Heart left ventricle (tissue), 16 donors: Measurements from ENCODE around the gene CD99L2. TPM values are rescaled to one million over a fixed set of nuclear protein-coding genes. Genes with fewer than 3 reads are reported as not detected.

Experiments used
- ATAC-seq, 4 donors: fragments of 200-7000 bp; cut with Tn5 transposase; one replicate each; pipeline ENCODE4 v1.9.1; 2020 to 2022; ENCODE audit warnings: moderate library complexity in 4 of 4, mild to moderate bottlenecking in 3 of 4, moderate number of reproducible peaks in 1 of 4
- DNase-seq, 5 donors: peaks; one replicate each; pipeline ENCODE4 v3.0.0-alpha.2; 2020
- H3K27ac ChIP-seq, 12 donors: fragments of 200-600 bp; sonication (generic) in 4 of 12; one replicate each; pipeline versions ENCODE4 v1.5.0 to v1.8.0; 2016 to 2022; ENCODE audit warnings: mild to moderate bottlenecking in 2 of 12
- H3K27me3 ChIP-seq, 9 donors: fragments of 200-600 bp; sonication (generic) in 2 of 9; one replicate each; pipeline versions ENCODE4 v1.5.1 to v1.8.0; 2016 to 2022; ENCODE audit warnings: mild to moderate bottlenecking in 3 of 9
- H3K36me3 ChIP-seq, 9 donors: fragments of 200-600 bp; sonication (generic) in 2 of 9; one replicate each; pipeline versions ENCODE4 v1.5.0 to v1.8.0; 2018 to 2022; ENCODE audit warnings: mild to moderate bottlenecking in 2 of 9
- H3K4me1 ChIP-seq, 12 donors: fragments of 200-600 bp; sonication (generic) in 4 of 12; one replicate each; pipeline versions ENCODE4 v1.5.0 to v1.8.0; 2016 to 2022; ENCODE audit warnings: mild to moderate bottlenecking in 3 of 12
- H3K4me3 ChIP-seq, 12 donors: fragments of 200-600 bp; sonication (generic) in 4 of 12; one replicate each; pipeline versions ENCODE4 v1.5.0 to v1.8.0; 2017 to 2022; ENCODE audit warnings: mild to moderate bottlenecking in 9 of 12, moderate library complexity in 4 of 12
- H3K9me3 ChIP-seq, 12 donors: fragments of 200-600 bp; sonication (generic) in 4 of 12; one replicate each; pipeline versions ENCODE4 v1.5.0 to v1.8.0; 2016 to 2022; ENCODE audit warnings: mild to moderate bottlenecking in 1 of 12
- CTCF ChIP-seq, 12 donors: fragments of 200-600 bp; sonication (generic) in 4 of 12; IDR thresholded peaks; one replicate each; pipeline versions ENCODE4 v1.5.0 to v1.8.0; 2018 to 2022; ENCODE audit warnings: antibody characterized with exemption in 12 of 12, mild to moderate bottlenecking in 5 of 12
- POLR2A ChIP-seq, 2 donors: fragments of 450-650 bp; IDR thresholded peaks; one replicate each; pipeline ENCODE4 v1.6.1; 2017; ENCODE audit warnings: antibody characterized with exemption in 2 of 2, mild to moderate bottlenecking in 2 of 2, moderate library complexity in 2 of 2
- WGBS, 4 donors: extraction: QIAGEN DNeasy Blood & Tissue Kit in 2 of 4; methylation state at CpG; one replicate each; pipeline versions ENCODE4 v1.1.5 to v1.1.7; 2013 to 2018; 5-methylcytosine and 5-hydroxymethylcytosine counted together
- intact Hi-C, 10 donors: fragments of 100-400 bp; cut with DNase I; formaldehyde crosslinking; loops; one replicate each; pipeline versions ENCODE4 v1.11.1 to v1.14.2; 2022
- polyA plus RNA-seq, 2 donors: library from polyadenylated mRNA; stranded (reverse); fragments of 200-250 nt; gene quantifications; one replicate each; pipeline ENCODE4 v1.2.3, GENCODE V29; 2013
- total RNA-seq, 9 donors: library from RNA; depleted of rRNA in 2 of 9; stranded (reverse); fragments of >200 nt in 2 of 9; fragmentation: NEBNext Ultra II Directional in 3 of 9; extraction: Animal tissue kit (Norgen Biotek cat#: 25700) in 3 of 9; gene quantifications; one replicate each; pipeline versions ENCODE4 v1.1.0 to v1.2.4, GENCODE V29; 2016 to 2023
- donor health status: ischemic (EF 13 %, LVEDD 7.1; RV severe dilation, severe dysfunction).
- donor health status: healthy with polysubstance abuse.
- donor health status: DM: no; HTN: yes; CAD: no.
- donor health status: DM: no; HTN: no; CAD: no.
- donor health status: ischemic (EF 25% LVEDD 6.9; RV normal size, moderate dysfunction).
- donor health status: ischemic (EF 25% LVEDD 5.7; RV mildly dilated, moderate dysfunction).
- donor health status: healthy.
- donor health status: DM: yes; HTN: yes; CAD: no.
- donor health status: ischemic (EF 35%, LVEDD 5.7; RV mildly dilated, moderate dysfunction).
- donor health status: nonischemic (EF 11% LVEDD 7.7; RV severe dilation, severe dysfunction).
- donor health status: DM: yes; HTN: yes; CAD: no.
- donor health status: PGD.
- donor health status: ischemic (EF 29% LVEDD 5.4; RV normal size, mild dysfunction).
- donor health status: nonischemic (EF 23%, LVEDD 6.1; RV moderate dilation, normal function).

CD99L2 gene
- total and polyA plus RNA-seq, 11 donors: 51.9 to 115 (median 82.1) TPM

- intact Hi-C loops: no loop called here
- no peak for DNase-seq
- TF ChIP-seq POLR2A (IDR thresholded peaks at IDR 0.05): no peak
- no peak for TF ChIP-seq CTCF (IDR thresholded peaks at IDR 0.05)
- Histone ChIP-seq H3K4me1 (no peaks in the 10 kb centered on the region), H3K27ac (no peak overlapping the region), H3K4me3 (no peak overlapping the region), H3K36me3 (no peaks in the 10 kb centered on the region), H3K9me3 (peaks cover 0 to 29% (median 5%) of the 10 kb centered on the region in 12 donors), H3K27me3 (no peaks in the 10 kb centered on the region)
- 73 to 97% (median 84%) methylated on average over 3 of the region's 3 CpGs for WGBS, 4 donors
- no peak for ATAC-seq
Measured at GRCh38 chrX:150857453-150857852, 41.0 kb downstream of the CD99L2 start.

DNA sequence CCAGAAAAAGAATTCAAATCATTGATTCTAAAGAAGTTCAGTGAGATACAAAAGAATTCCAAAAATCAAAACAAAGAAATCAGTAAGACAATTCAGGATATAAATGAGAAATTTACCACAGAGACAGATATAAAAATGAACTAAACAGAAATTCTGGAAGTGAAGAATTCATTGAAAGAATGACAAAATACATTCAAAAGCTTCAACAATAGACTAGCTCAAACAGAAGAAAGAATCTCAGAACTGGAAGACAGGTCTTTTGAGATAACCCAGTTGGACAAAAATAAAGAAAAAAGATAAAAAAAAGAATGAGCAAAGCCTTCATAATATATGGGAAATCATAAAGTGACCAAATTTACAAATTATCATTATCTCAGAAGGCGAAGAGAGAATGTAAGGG lies 41.7 kb downstream of the CD99L2 start:
- H3K27me3 ChIP-seq: no peaks in the 10 kb centered on the region
- H3K9me3 ChIP-seq: peaks cover 0 to 29% (median 5%) of the 10 kb centered on the region in 12 donors
- H3K4me1 ChIP-seq: no peaks in the 10 kb centered on the region
- intact Hi-C loops: no loop called here
- H3K4me3 ChIP-seq: no peak overlapping the region
- H3K27ac ChIP-seq: no peak overlapping the region
- no peak for TF ChIP-seq CTCF (IDR thresholded peaks at IDR 0.05)
- TF ChIP-seq POLR2A (IDR thresholded peaks at IDR 0.05): no peak
- WGBS, 4 donors: 62 to 100% (median 86%) methylated on average over 1 of the region's 1 CpG
- H3K36me3 ChIP-seq: no peaks in the 10 kb centered on the region
- no peak for ATAC-seq
- no peak for DNase-seq

- intact Hi-C loops: no loop called here
- Histone ChIP-seq H3K27me3 (no peaks in the 10 kb centered on the region), H3K9me3 (peaks cover 0 to 25% (median 5%) of the 10 kb centered on the region in 12 donors), H3K27ac (no peak overlapping the region), H3K36me3 (no peaks in the 10 kb centered on the region), H3K4me1 (no peaks in the 10 kb centered on the region), H3K4me3 (no peak overlapping the region)
- WGBS, 4 donors: 78 to 99% (median 91%) methylated on average over 3 of the region's 3 CpGs
- DNase-seq (no peak), ATAC-seq (no peak)
- no peak for TF ChIP-seq CTCF (IDR thresholded peaks at IDR 0.05)
- no peak for TF ChIP-seq POLR2A (IDR thresholded peaks at IDR 0.05)
Measured at GRCh38 chrX:150856101-150856500, 42.4 kb downstream of the CD99L2 start.

GRCh38 chrX:150854856-150855255 lies 43.6 kb downstream of the CD99L2 start:
- Histone ChIP-seq H3K4me3 (no peak overlapping the region), H3K36me3 (no peaks in the 10 kb centered on the region), H3K27ac (no peak overlapping the region), H3K27me3 (no peaks in the 10 kb centered on the region), H3K9me3 (peaks cover 0 to 25% (median 5%) of the 10 kb centered on the region in 12 donors), H3K4me1 (no peaks in the 10 kb centered on the region)
- ATAC-seq (no peak), DNase-seq (no peak)
- WGBS, 4 donors: 51 to 90% (median 67%) methylated on average over 2 of the region's 2 CpGs
- intact Hi-C loops: no loop called here
- TF ChIP-seq CTCF (IDR thresholded peaks at IDR 0.05) (no peak), POLR2A (IDR thresholded peaks at IDR 0.05) (no peak)
